GM19468 (cell line): ENCODE results near the gene TAP1.
A peak's percentile ranks its signal among the peaks of the same experiment; 100 is the strongest.
"Not testable (repeated sequence)": the region's sequence is repeated elsewhere in the genome, so short reads cannot be mapped to it uniquely, and the experiment has no call there.

Source experiments
- ATAC-seq: cut with Tn5 transposase; IDR thresholded peaks from one replicate; pipeline ENCODE4 v1.9.1; 2021; ENCODE audit warnings: mild to moderate bottlenecking, moderate library complexity, moderate number of reproducible peaks; ENCODE audit not compliant: unreplicated experiment; ENCODE audit errors: extremely low read depth

TAP1 gene, protein sequence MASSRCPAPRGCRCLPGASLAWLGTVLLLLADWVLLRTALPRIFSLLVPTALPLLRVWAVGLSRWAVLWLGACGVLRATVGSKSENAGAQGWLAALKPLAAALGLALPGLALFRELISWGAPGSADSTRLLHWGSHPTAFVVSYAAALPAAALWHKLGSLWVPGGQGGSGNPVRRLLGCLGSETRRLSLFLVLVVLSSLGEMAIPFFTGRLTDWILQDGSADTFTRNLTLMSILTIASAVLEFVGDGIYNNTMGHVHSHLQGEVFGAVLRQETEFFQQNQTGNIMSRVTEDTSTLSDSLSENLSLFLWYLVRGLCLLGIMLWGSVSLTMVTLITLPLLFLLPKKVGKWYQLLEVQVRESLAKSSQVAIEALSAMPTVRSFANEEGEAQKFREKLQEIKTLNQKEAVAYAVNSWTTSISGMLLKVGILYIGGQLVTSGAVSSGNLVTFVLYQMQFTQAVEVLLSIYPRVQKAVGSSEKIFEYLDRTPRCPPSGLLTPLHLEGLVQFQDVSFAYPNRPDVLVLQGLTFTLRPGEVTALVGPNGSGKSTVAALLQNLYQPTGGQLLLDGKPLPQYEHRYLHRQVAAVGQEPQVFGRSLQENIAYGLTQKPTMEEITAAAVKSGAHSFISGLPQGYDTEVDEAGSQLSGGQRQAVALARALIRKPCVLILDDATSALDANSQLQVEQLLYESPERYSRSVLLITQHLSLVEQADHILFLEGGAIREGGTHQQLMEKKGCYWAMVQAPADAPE

DNA sequence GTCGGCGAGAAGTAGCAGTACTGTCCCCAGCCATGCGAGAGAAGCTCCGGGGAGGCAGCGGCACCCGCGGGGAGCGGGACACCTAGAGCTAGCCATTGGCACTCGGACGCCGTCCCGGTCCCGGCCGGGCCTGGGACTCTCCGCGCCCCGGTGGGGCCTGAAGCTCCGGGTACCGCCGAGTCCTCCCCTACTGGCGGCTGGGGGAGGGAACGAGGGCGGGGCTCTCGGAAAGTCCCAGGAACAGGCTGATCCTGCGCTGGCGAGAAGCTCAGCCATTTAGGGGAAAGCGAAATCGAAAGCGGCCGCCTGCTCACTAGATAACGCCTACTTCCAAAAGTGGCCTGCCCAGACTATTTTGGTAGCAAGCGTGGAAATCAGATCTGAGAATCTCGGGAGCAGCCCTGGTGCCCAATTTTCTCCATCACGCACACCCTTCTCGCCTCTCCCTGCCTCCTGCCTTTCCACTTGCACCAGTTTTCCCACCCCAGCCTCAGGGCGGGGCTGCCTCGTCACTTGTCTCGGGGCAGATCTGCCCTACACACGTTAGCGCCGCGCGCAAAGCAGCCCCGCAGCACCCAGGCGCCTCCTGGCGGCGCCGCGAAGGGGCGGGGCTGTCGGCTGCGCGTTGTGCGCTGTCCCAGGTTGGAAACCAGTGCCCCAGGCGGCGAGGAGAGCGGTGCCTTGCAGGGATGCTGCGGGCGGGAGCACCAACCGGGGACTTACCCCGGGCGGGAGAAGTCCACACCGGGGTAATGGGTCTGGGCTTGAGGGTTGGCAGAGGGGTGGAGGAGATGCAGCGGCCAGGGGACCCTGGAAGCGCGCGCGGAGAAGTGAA lies at the start of gene TAP1, which contains the start of gene PSMB9:
TAP1 (minus strand) TSS at position 164 of the 835 bp plus-strand sequence; CDS start at position 96, 68 bp downstream.
PSMB9 (plus strand) TSS at position 652 of the 835 bp plus-strand sequence; CDS start at position 690, 38 bp downstream.
- peak; percentile 61 for ATAC-seq

DNA sequence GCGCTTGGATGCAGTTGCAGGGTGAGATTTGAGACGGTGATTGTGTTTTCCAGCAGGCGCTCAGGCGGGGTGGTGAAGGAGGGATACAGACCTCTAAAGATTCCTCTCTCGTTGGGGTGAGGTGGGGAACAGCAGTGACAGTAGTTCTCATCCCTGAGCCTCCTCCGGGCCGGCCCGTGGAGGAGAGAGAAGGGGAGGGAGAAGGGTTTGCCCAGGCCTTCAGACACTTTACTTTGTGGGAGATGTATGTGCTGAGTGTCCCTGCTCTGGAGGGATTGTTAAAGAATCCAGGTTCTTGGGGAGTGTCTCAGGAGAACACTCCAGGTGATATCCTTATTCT lies 41.5 kb upstream of the TAP1 start:
- no peak for ATAC-seq

DNA sequence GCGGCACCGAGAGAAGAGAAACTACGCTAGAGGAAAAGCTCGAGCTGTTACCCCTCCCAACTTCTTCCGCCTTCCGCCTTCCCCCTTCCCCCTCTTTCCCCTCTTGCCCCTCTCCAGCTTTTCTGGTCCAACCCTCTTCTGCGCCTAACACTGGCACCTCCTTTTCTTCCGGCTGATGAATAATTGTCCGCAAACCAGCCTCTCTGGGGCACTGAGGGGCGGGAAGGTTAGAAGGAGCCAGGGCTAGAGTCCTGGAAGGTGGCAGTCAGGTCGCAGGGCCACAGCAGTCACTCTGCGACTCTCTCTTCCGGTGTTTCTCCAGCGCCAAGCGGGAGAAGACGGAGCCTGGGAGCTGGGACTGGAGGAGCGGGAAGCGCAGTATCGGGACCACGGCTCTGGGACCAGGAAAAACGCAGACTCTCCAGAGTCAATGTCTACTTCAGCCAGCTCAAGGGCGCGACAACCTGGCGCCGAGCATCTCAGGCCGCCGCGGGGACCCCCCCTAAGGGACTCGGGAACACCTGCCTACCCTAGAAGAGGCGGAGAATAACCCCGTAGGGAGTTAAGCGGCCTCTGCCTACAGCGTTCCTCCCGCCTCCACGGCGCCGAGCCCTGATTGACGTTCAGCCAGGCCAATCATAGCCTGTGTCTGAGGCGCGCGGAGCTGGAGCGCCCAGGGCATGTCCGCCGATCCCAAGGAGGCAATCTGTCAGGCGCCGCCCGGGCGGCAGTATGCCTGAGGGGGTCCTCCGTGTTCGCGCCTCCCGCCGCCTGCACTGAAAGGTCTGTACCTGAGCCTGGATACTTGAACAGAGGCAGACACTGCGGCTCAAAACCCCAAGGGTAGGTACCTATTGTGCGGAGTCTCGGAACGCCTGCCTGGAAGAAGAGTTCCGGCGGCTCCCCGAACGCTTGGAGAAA lies 40.8 kb upstream of the TAP1 start:
- peak; percentile 59 for ATAC-seq

DNA sequence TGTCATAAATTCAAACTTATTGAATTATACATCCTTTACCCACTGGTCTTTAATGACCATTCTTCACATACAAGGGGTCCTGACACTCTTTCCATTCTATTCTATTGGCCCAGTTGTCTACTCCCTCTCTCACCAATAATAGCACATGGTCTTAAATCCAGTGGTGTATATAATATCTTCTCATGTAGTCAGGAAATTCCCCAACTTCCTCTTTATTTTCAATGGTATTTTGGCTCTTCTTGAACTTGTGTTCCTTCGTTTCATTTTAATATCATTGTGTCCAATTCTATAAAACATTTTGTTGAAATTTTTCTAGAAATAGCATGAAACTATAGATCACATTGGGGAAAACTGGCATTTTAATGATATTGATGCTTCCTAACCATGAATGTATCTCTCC lies 37.3 kb upstream of the TAP1 start:
- ATAC-seq = no peak

DNA sequence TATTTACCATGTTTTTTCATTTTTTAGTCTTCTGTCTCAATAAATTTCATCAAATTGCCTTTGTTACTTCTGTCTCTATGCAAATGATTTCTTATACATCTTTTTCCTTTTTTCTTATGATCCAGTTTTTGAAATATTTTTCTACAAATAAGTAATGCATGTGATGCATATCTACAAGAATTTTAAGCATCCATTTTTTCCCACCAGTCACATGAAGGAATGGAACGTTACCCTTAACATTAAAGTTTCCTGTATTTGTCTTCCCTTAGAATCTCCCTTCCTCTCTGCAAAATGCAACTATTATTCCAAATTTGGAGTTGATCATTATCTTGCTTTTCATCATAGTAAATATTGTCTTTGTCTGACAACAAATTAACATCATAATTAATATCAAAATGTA lies 36.0 kb upstream of the TAP1 start:
- no peak for ATAC-seq

DNA sequence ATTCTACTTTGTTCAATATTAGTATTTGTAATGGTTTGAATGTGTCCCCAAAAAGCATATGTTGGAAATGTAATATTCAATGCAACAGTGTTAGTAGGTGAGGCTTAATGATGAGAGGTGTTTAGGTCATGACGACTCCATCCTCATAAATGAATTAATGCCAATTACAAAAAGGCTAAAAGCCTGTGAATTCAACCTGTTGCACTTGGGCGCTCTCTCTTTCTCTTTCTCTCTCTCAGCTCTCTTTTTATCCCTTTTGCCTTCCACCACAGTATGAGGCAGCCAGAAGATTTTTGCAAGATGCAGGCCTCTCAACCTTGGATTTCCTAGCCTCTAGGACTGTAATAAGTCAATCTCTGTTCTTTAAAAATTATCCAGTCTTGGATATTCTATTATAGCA lies 35.1 kb upstream of the TAP1 start:
- no peak for ATAC-seq

DNA sequence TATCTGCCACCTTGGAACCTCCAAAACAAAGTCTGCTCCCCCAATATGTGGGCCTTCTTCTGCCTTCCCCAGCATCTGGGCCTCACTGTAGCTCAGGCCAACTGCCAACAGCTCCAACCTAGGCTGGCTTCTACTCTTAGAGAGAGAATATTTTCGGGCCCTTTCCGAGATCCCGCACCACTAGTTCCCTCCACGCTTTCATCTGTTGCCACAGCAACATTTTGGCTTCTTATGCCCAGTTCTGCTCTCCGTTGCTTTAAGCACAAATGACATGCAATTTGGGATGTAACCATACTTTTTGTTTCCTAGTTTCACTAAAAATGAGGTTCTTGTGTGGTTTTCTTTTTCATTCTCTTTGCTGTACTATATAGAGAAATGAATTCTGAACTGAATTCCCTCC lies 34.1 kb upstream of the TAP1 start:
- ATAC-seq = no peak

DNA sequence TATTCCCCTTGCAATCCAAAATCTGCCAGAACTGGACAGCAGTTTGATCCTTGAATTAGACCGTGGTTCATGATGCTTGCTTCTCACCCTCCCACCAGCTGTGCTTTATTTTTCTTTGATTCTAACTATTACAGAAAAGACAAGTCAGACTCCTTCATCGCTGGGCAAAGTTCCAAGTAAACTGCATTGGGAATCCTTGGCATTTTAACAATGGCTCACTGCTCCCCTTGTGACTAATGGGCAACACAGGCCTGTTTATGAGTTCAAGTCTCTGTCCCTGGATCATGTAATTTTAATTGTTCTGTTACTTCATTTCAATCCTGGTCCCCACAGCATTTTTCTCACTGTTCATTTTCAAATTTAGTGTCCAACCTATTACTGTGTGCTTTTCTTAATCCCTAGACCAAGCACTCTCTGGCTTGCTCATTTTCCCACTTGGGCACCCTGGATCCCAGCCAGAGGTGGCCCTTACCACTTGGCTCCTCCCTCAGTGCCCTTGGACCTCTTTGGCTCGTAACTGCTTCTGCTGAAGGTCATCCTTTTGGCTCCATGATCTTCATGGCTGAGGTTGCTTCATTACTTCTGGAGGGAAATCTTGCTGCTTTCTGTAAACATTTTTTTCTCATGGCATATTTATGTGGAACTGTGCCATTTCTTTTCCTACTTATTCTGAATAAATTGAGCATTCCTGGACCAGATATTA lies 33.3 kb upstream of the TAP1 start:
- no peak for ATAC-seq

DNA sequence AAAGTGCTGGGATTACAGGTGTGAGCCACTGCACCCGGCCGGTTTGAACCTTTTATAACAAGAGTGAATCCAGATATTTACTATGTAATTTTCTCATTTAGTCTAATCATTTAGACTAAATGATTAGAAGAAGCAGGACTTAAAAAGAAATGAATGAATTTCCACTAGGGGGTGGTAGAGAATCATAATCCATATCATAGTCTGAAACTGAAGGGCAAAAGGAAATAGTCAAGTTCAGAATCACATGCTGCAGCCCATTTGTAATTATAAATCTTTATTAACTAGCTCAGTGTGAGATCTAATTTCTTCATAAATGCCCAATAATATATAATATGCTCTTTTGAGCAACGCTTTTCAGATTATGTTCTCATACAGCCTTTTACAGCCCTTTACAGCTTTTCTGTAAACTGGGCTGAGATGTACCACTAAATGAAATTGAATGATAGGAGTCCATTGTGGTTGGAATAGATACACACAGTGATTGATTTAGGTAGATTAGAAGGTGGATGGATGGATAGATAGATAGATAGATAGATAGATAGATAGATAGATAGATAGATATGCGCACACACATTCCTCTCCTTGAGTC lies 32.3 kb upstream of the TAP1 start:
- ATAC-seq = no peak

DNA sequence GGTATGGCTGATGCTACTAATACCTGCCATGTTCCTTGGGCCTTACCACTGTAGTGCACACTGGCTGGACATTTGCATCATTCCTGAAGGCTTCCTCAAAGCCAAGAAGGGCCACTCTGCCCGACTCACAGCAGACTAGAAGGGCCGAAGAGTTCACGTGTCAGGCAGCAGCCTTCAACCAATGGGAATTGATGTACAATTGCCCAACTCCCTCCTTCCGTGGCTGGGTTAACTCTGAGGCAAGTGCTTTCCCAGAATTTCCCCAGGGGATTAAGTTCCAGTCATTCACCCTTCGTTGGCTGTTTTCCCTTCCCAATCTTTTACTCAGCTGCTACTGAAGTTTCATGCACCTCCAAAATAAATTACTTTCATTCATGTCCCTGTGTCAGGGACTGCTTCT lies 30.3 kb upstream of the TAP1 start:
- no peak for ATAC-seq

DNA sequence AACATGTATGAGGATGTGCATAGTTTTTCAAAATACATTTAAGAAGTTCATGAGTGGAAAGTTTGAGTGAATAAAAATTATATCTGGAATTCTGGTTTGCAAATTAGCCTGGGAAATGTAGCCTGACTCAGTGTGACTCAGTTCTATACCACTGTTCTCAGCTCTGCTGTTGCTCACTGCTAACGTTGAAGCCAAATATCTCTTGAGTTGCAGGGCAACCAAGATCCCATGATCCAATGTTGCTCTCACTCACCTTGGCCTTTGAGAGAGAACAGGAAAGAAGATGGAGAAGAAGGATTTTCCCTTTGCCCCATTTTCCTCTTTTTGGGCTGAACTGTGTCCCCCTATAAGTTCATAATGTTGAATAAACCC lies 29.4 kb upstream of the TAP1 start:
- no peak for ATAC-seq

DNA sequence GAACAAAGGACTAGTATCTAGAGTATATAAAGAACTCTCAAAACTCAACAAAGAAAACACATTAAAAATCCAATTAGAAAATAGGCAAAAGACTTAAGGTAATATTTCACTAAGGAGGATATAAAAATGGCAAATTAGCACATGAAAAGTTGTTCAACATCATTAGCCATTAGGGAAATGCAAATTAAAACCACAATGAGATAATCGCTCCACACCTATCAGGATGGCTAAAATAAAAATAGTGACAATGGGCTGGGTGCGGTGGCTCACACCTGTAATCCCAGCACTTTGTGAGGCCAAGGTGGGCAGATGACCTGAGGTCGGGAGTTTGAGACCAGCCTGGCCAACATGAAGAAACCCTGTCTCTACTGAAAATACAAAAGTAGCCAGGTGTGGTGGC lies 27.5 kb upstream of the TAP1 start:
- ATAC-seq = not testable (repeated sequence)

DNA sequence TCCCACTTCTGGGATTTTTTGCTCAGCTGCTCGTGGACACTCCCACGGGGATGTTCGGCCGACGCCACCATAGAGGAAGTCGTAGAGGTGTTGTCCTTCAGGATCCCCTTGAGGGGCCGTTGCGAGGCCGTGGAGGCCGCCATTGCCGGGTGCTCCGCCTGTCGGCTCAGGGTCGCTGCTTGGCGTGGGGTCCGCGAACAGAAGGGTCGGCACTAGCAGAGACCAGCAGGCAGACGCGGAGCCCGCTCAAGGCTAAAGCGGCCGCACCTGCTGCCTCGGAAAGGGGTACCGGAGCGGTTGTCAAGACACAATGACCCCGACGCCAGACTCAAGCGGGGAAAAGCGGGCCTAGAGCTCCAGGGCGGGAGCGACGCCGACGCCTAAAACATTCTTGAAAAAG lies 26.2 kb upstream of the TAP1 start:
- no peak for ATAC-seq

DNA sequence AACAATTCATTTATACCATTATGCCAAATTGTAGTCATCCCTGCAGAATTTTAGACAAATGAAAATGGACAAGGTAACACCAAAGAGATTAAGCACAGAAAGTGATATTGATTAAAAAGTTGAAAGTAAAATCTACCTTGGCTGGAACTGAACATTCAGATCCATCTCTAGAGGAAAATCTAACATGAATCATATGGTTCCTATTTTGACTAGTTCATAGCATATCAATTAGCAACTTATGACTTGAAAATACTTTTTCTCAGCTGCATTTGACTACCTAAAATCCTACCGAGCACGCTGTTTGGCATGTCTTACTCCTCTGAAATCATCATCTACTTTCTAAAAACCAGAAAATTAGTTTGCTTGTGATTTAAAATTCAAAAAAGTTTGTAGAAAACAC lies 23.1 kb upstream of the TAP1 start:
- no peak for ATAC-seq

DNA sequence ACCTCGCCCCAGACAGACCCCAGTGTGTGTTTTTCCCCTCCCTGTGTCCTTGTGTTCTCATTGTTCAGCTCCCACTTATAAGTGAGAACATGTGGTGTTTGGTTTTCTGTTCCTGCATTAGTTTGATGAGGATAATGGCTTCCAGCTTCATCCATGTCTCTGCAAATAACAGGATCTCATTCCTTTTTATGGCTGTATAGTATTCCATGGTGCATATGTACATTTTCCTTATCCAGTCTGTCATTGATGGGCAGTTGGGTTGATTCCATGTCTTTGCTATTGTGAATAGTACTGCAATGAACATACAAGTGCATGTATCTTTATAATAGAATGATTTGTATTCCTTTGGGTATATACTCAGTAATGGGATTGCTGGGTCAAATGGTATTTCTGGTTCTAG lies 20.4 kb upstream of the TAP1 start:
- ATAC-seq = not testable (repeated sequence)

DNA sequence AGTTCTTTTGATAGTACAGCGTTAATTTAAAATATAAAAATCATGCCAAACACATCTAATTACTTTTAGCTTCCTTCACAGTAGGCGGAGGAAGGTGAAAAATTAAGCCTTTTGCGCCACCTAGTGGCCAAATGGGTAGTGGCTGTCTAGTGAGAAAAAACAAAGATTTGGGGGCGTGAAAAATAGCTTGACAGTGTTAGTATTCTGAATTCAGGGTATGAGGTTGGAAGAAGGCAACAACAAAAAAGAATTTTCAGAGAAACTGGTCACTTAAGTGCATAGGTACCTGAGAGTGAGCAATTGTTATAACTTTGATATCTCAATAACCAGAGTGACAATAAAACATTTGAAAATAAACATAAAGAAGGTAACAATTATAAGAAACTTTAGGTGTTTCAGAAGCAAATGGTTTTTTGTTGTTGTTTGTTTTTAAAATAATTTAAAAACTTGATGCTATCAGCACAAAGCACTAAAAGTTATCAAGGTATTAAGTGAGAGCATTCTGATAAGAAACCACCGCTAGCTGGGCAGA lies 14.8 kb upstream of the TAP1 start:
- ATAC-seq = no peak

DNA sequence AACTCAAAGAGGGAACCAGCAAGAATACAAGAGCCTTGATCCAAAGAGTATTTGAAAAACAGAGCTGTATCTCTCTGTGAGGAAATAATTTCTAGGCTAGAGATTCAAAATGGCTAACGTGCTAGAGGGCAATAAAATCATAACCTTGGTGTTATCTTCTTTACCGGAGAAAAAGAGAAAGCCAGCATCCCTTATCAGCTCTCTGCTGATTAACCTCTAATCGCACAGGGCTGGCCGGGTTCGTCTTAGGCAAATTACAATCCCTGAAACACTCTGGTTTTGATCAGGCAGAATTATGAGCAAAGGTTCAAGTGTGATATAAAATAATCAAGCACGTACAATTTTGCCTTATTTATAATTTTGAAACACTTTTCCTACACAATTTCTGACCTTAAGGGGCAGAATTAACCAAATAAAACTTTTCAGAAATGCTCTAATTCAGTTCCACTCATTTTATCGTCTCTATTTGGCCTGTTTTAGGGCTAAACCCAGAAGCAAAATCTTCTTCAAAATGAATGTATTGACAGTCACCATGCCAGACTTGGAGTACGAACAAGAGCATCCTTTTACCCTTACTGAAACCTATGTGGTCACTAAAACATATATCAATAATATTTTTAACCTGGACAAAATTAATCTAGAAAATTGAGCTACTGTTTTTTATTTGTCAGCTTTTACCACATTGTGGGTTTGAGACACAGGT lies 14.2 kb upstream of the TAP1 start:
- no peak for ATAC-seq

DNA sequence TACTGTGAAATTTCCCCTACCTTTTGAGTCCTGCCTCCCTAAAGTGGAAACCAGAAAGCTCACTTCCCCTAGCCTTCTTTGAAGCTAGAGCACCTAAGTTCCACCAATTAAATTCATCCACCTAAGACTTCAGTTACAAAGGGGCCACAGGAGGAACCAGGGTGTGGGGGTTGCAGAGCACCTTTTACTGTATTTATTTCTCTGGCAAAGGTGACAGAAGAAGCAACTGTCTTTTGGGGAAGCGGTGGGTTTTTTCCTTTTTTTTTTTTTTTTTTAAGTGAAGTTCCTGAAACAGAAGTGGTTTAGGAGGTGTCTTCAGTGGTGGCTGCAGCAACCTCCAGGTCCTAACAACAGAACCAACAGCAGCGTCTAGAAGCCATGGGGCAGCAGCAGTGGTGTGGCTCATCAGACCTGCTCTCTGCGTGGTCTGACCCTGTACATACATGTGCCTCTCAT lies 13.5 kb upstream of the TAP1 start:
- no peak for ATAC-seq
